Activated gamma-delta T cell treated with Interleukin-2 at 50 U/mL for 16 hours (primary cell): ENCODE data around the gene ITGAE.
A peak's percentile ranks its signal among the peaks of the same experiment; 100 is the strongest.
"Not testable (repeated sequence)": the region's sequence is repeated elsewhere in the genome, so short reads cannot be mapped to it uniquely, and the experiment has no call there.

ENCODE experiments used
- DNase-seq: peaks from one replicate; pipeline ENCODE4 v3.0.0-alpha.2; 2020

The ITGAE gene

GRCh38 chr17:3728099-3728498, 72.9 kb downstream of the ITGAE start:
- not testable (repeated sequence) for DNase-seq

GRCh38 chr17:3727041-3727440, 73.9 kb downstream of the ITGAE start:
- no peak for DNase-seq

GRCh38 chr17:3724378-3725077, 76.5 kb downstream of the ITGAE start:
- no peak for DNase-seq

GRCh38 chr17:3723556-3724377, 77.2 kb downstream of the ITGAE start, which contains the start of gene HASPIN:
Gene HASPIN (plus strand): TSS chr17:3723903. CDS start chr17:3723936, 33 bp downstream.
- DNase-seq: peak; percentile 90

- no peak for DNase-seq
Observed at GRCh38 chr17:3723188-3723555, 77.8 kb downstream of the ITGAE start.

GRCh38 chr17:3722716-3723115, 78.3 kb downstream of the ITGAE start:
- DNase-seq: no peak

GRCh38 chr17:3719265-3719664, 81.7 kb downstream of the ITGAE start:
- DNase-seq: no peak

- no peak for DNase-seq
Observed at GRCh38 chr17:3718201-3718600, 82.8 kb downstream of the ITGAE start.

- DNase-seq: no peak
Observed at GRCh38 chr17:3715296-3715695, 85.7 kb downstream of the ITGAE start.

GRCh38 chr17:3712811-3713463, 88.1 kb downstream of the ITGAE start:
- no peak for DNase-seq

- peak; percentile 72 for DNase-seq
Observed at GRCh38 chr17:3710951-3711383, 90.0 kb downstream of the ITGAE start.

GRCh38 chr17:3708366-3708765, 92.6 kb downstream of the ITGAE start:
- DNase-seq: no peak

GRCh38 chr17:3705718-3705984, 95.3 kb downstream of the ITGAE start:
- DNase-seq: not testable (repeated sequence)

- DNase-seq: no peak
Observed at GRCh38 chr17:3704931-3705717, 95.9 kb downstream of the ITGAE start.

- DNase-seq: not testable (repeated sequence)
Observed at GRCh38 chr17:3702041-3702539, 98.9 kb downstream of the ITGAE start.

GRCh38 chr17:3699951-3700350, 101.0 kb downstream of the ITGAE start:
- no peak for DNase-seq

GRCh38 chr17:3698139-3698538, 102.8 kb downstream of the ITGAE start:
- no peak for DNase-seq

- no peak for DNase-seq
Observed at GRCh38 chr17:3697103-3697476, 103.9 kb downstream of the ITGAE start.

- peak; percentile 50 for DNase-seq
Observed at GRCh38 chr17:3695723-3696411, 105.1 kb downstream of the ITGAE start, which contains the start of gene P2RX5. Gene P2RX5 (minus strand): TSS chr17:3696155. CDS start chr17:3696005, 150 bp downstream.

- no peak for DNase-seq
Observed at GRCh38 chr17:3695129-3695722, 105.8 kb downstream of the ITGAE start.

- peak; percentile 25 for DNase-seq
Observed at GRCh38 chr17:3693829-3694231, 107.2 kb downstream of the ITGAE start.

GRCh38 chr17:3693141-3693540, 107.8 kb downstream of the ITGAE start:
- DNase-seq: no peak
